GM21515 (cell line): ENCODE measurements around the gene FOCAD.
"Not testable (repeated sequence)": the region's sequence is repeated elsewhere in the genome, so short reads cannot be mapped to it uniquely, and the experiment has no call there.

ENCODE experiments used
- ATAC-seq: cut with Tn5 transposase; IDR thresholded peaks from one replicate; pipeline ENCODE4 v1.9.1; 2021; ENCODE audit not compliant: unreplicated experiment

FOCAD gene

GRCh38 chr9:20948703-20949102 lies 264.6 kb downstream of the FOCAD start:
- ATAC-seq = no peak

- no peak for ATAC-seq
Measured at GRCh38 chr9:20950707-20951106, 266.6 kb downstream of the FOCAD start.

DNA sequence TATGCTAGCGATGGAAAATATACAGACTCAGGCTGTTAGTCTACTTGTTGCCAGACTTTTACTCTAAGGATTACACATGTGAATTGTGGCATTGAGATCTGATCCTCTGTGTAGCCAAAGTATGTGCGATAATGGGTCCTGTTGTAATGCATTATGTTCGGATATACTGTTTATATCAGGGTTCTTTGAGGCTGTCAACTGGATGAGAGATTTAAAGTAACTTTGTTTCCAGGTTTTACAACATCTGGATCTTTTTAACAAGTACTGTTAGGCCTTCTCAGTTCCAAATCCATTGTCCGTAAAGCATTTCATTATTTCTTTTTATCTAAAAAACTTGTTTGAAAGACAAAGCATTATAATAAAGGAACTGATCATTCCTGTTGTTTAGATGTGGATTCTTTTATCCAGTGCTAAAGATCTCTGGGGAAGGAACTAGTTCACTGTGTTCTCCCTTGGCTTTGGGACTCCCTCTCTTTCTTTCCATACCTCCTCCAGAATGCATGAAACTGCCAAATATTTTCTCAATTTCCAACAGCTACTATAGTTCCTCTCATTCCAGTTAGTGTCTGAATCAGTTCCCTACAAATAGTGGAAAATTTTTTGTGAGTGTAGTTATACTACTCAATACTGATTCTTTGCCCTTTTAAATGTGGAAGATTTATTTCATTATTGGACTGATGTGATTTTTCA lies 278.6 kb downstream of the FOCAD start:
- no peak for ATAC-seq

- ATAC-seq = no peak
Measured at GRCh38 chr9:20972684-20973083, 288.6 kb downstream of the FOCAD start.

GRCh38 chr9:20973246-20973947 lies 289.3 kb downstream of the FOCAD start:
- ATAC-seq = not testable (repeated sequence)

DNA sequence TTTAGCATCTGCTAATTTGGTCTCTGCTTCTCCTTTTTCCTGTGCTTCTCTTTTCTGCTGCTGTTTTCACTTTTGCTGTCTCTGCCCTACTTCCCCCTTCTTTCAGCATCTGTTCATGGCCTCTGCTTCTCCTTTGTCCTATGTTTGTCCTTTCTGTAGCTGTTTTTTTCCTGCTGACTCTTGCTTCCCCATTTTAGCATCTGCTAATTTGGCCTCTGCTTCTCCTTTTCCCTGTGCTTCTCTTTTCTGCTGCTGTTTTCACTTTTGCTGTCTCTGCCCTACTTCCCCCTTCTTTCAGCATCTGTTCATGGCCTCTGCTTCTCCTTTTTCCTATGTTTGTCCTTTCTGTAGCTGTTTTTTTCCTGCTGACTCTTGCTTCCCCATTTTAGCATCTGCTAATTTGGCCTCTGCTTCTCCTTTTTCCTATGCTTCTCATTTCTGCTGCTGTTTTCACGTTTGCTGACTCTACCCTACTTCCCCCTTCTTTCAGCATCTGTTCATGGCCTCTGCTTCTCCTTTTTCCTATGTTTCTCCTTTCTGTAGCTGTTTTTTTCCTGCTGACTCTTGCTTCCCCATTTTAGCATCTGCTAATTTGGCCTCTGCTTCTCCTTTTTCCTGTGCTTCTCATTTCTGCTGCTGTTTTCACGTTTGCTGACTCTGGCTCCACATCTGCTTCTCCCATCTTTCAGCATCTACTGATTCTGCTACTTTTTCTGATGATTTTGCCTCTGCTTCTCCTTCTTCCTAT lies 290.3 kb downstream of the FOCAD start:
- not testable (repeated sequence) for ATAC-seq

- no peak for ATAC-seq
Measured at GRCh38 chr9:20978249-20978648, 294.2 kb downstream of the FOCAD start.

- peak; percentile 70 for ATAC-seq
Measured at GRCh38 chr9:20980832-20981455, 296.9 kb downstream of the FOCAD start.

GRCh38 chr9:20981486-20981885 lies 297.4 kb downstream of the FOCAD start:
- ATAC-seq = no peak

GRCh38 chr9:20984506-20984905 lies 300.4 kb downstream of the FOCAD start:
- ATAC-seq = no peak

DNA sequence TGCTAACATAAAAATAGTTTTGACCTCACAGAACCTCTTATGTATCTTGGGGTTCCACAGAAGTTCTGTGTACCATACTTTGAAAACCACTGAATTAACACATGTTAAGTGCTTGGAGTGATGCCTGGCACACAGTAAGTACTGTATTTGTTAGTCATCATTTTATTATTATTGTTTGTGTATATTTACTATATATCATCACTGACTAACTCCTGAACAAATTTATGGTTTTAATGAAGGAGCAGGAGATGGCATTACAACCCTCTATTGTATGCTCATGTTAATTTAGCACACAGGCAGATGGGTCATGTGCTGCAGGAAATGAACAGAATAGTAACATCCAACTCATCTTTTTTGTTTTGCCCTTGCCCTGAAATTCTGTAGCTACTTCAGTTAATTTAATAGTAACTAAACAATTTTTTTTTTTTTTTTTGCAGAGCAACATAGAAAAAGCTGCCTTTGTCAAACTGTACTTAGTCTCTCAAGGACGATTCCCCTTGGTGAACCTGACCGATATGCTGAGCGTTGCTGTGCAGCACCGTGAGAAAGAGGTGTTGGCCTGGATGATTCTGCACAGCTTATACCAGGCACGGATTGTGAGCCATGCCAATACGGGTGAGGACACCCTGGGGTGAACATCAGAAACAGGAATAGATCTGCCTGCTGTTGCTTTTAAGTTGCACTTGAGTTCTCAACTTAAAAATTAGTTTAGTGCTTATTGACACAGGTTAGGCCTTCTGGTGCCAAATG lies 302.0 kb downstream of the FOCAD start:
- ATAC-seq = no peak

GRCh38 chr9:20987521-20987920 lies 303.5 kb downstream of the FOCAD start:
- ATAC-seq = no peak

- no peak for ATAC-seq
Measured at GRCh38 chr9:20988061-20988460, 304.0 kb downstream of the FOCAD start.

- no peak for ATAC-seq
Measured at GRCh38 chr9:20988671-20989315, 304.7 kb downstream of the FOCAD start.

GRCh38 chr9:20989923-20990341 lies 305.9 kb downstream of the FOCAD start:
- no peak for ATAC-seq

DNA sequence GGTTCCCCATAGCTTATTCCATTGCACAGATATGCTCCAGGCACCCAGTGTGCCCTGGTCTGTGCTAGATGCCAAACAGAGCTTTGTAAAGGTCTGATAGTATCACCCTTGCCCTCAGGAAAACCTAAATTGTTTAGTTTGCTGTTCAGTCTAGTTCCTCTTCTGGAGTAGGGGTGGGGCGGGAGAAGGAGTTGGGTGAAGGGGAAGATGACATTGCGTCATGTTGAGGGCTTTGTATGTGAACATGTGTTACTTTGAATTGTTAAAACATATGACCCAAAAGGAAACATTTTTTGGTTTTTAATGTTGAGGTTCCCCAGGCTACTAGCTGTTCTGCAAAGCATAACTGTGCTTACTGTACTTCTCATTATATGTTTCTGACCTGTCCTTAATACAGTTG lies 306.8 kb downstream of the FOCAD start:
- ATAC-seq = no peak

DNA sequence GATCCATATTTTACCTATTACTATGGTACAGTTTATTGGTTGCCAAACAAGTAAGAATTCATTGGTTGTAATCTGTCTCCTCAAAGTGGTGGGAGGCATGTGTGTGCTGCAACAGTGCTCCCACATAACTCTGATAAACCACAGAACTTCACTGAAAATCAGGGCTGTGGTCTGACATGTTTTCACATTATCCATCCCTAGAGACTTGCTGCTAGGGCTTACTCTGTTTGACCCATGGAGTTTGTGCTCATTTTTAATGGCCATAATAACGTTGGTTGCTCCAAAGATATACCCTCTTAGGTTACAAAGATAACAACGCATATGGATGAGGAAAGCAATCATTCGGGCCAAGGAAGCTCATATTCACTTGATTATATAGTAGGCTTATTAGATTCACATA lies 310.4 kb downstream of the FOCAD start:
- no peak for ATAC-seq

DNA sequence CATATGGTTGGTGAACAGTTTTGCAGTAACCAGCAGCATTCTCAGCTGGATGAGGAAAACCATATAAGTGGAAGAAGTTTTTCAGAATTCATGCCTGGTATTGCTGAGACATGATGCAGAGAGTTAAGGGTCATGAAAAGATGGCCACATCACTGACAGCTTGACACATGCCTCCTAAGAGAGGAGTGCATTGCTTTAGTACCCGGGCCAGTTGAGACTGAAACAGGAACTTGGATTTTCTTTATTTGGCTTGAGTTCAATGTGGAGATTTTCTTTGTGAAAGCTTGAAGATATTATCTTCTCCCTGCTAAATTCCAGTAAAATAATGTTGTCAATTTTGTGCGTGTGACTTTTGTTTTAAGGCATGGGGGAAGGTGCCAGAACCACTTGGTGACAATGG lies 311.6 kb downstream of the FOCAD start:
- ATAC-seq = no peak

- ATAC-seq = no peak
Measured at GRCh38 chr9:20996809-20997208, 312.8 kb downstream of the FOCAD start.

DNA sequence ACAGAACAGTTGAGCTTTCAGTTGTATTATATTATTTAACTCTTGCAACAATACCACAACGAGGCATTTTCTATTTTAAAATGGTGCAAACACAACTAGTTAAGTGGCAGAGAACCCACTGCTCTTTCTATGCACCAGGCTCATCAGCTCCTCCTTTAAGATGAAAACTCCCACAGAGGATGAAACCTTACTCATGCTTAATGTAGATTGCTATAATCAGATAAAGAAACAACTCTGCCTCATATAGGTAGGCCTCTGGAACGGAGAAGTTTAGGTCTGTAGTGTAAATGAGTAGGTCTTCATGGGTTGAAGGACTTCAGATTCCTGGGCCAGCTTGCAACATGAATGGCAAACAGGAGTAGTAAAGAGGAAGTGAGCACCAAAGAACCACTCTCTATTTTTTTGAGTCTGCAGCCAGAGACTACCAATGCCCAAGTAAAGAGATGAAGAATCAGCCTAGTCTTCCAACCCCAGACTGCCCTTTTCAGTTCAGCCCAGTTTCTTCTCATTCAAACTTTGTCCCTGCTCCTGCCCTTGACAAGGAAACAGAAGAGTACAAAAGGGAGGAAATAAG lies 313.5 kb downstream of the FOCAD start:
- peak; percentile 90 for ATAC-seq
